SU-DHL-6 (cell line): ENCODE data around the gene TMEM164.
"Not testable (repeated sequence)": the region's sequence is repeated elsewhere in the genome, so short reads cannot be mapped to it uniquely, and the experiment has no call there.

Experiments
- H2AFZ ChIP-seq: fragments of 200-600 bp; sonication (generic); 2 replicates; pipeline ENCODE4 v1.6.1; 2014; ENCODE audit warnings: low read depth, mild to moderate bottlenecking, moderate library complexity, mixed read lengths, antibody characterized with exemption, low read length; ENCODE audit not compliant: severe bottlenecking
- H3F3A ChIP-seq: fragments of 200-600 bp; shearing (Covaris generic); 2 replicates; pipeline ENCODE4 v1.6.0; 2016; ENCODE audit warnings: antibody characterized with exemption, mild to moderate bottlenecking; ENCODE audit not compliant: insufficient read depth
- H3K27ac ChIP-seq: fragments of 200-600 bp; sonication (generic); 2 replicates; pipeline ENCODE4 v1.5.1; 2016; ENCODE audit warnings: low read depth, mild to moderate bottlenecking, low read length, moderate library complexity, mixed read lengths
- H3K27me3 ChIP-seq: fragments of 200-600 bp; sonication (generic), shearing (Covaris generic); 2 replicates; pipeline ENCODE4 v1.6.0; 2014; ENCODE audit warnings: mild to moderate bottlenecking, low read length
- H3K36me3 ChIP-seq: fragments of 200-600 bp; sonication (generic); 2 replicates; pipeline ENCODE4 v1.6.1; 2014; ENCODE audit warnings: mild to moderate bottlenecking, low read length, mixed read lengths
- H3K4me2 ChIP-seq: fragments of 300-600, 200-600 bp; shearing (Covaris generic), sonication (generic); 2 replicates; pipeline ENCODE4 v1.6.0; 2014; ENCODE audit warnings: low read length, low read depth, mild to moderate bottlenecking; ENCODE audit not compliant: poor library complexity, severe bottlenecking
- H3K4me3 ChIP-seq: fragments of 200-600 bp; sonication (generic); 2 replicates; pipeline ENCODE4 v1.5.1; 2014; ENCODE audit warnings: antibody characterized with exemption, low read length, mild to moderate bottlenecking, mixed read lengths; ENCODE audit not compliant: insufficient read depth, poor library complexity, severe bottlenecking
- H3K79me2 ChIP-seq: fragments of 200-600 bp; sonication (generic); 2 replicates; pipeline ENCODE4 v1.6.1; 2014; ENCODE audit warnings: mild to moderate bottlenecking, low read length, moderate library complexity; ENCODE audit not compliant: insufficient read depth
- H3K9ac ChIP-seq: fragments of 200-600 bp; sonication (generic); 2 replicates; pipeline ENCODE4 v1.7.0; 2014; ENCODE audit warnings: mild to moderate bottlenecking, low read length
- H3K9me2 ChIP-seq: fragments of 200-600 bp; sonication (generic); replicated peaks from 2 replicates; pipeline ENCODE4 v1.6.1; 2014; ENCODE audit warnings: low read length; ENCODE audit not compliant: insufficient read depth
- H3K9me3 ChIP-seq: fragments of 200-600 bp; sonication (generic); 2 replicates; pipeline ENCODE4 v1.6.1; 2014; ENCODE audit warnings: low read length, mixed read lengths; ENCODE audit not compliant: insufficient read depth
- H4K20me1 ChIP-seq: fragments of 200-600 bp; sonication (generic); 2 replicates; pipeline ENCODE4 v1.6.1; 2014; ENCODE audit warnings: low read depth, mild to moderate bottlenecking, antibody characterized with exemption, low read length, moderate library complexity, mixed read lengths
- CTCF ChIP-seq: fragments of 200-600 bp; sonication (generic); IDR thresholded peaks from one replicate; pipeline ENCODE4 v1.5.1; 2017; ENCODE audit warnings: antibody characterized with exemption, mild to moderate bottlenecking, low read length, moderate library complexity; ENCODE audit not compliant: insufficient read depth, poor library complexity, severe bottlenecking
- EZH2phosphoT487 ChIP-seq: fragments of 200-600 bp; sonication (generic), shearing (Covaris generic); conservative IDR thresholded peaks from 2 replicates; pipeline ENCODE4 v1.6.1; 2018; ENCODE audit warnings: mild to moderate bottlenecking, antibody characterized with exemption, low read length, moderate library complexity, mixed read lengths

The TMEM164 gene

GRCh38 chrX:109966246-109966645 is 36.7 kb upstream of the TMEM164 start:
- Histone ChIP-seq H3K9ac (no peak overlapping the region), H3F3A (no peaks in the 10 kb centered on the region), H3K4me3 (no peak overlapping the region), H3K36me3 (no peaks in the 10 kb centered on the region), H3K27ac (no peak overlapping the region), H3K27me3 (no peaks in the 10 kb centered on the region), H3K4me2 (no peak overlapping the region), H3K79me2 (no peaks in the 10 kb centered on the region), H3K9me2 (no peaks in the 10 kb centered on the region), H4K20me1 (no peaks in the 10 kb centered on the region), H3K9me3 (no peaks in the 10 kb centered on the region), H2AFZ (no peak overlapping the region)
- TF ChIP-seq CTCF (no peak), EZH2phosphoT487 (no peak)

GRCh38 chrX:109967156-109967555 is 35.8 kb upstream of the TMEM164 start:
- no peak for TF ChIP-seq EZH2phosphoT487
- TF ChIP-seq CTCF, result no peak
- H3K9me2 ChIP-seq, result no peaks in the 10 kb centered on the region
- H3K27ac ChIP-seq, result no peak overlapping the region
- H3K9ac ChIP-seq, result no peak overlapping the region
- H3K4me3 ChIP-seq, result no peak overlapping the region
- H4K20me1 ChIP-seq, result no peaks in the 10 kb centered on the region
- no peak overlapping the region for H2AFZ ChIP-seq
- no peaks in the 10 kb centered on the region for H3K36me3 ChIP-seq
- no peaks in the 10 kb centered on the region for H3K79me2 ChIP-seq
- H3K4me2 ChIP-seq, result no peak overlapping the region
- H3F3A ChIP-seq, result no peaks in the 10 kb centered on the region
- no peaks in the 10 kb centered on the region for H3K27me3 ChIP-seq
- H3K9me3 ChIP-seq, result no peaks in the 10 kb centered on the region

GRCh38 chrX:109970841-109971240 is 32.1 kb upstream of the TMEM164 start:
- not testable (repeated sequence) for H3K79me2 ChIP-seq, H3K4me2 ChIP-seq, H3F3A ChIP-seq, H4K20me1 ChIP-seq, H3K4me3 ChIP-seq, H3K9me3 ChIP-seq, H3K9me2 ChIP-seq, H3K9ac ChIP-seq, H3K27ac ChIP-seq, H2AFZ ChIP-seq, H3K36me3 ChIP-seq, H3K27me3 ChIP-seq

GRCh38 chrX:109974906-109975655 is 27.8 kb upstream of the TMEM164 start:
- Histone ChIP-seq H3K79me2 (no peaks in the 10 kb centered on the region), H3K4me2 (no peak overlapping the region), H3F3A (no peaks in the 10 kb centered on the region), H3K9me2 (no peaks in the 10 kb centered on the region), H2AFZ (no peak overlapping the region), H3K9me3 (no peaks in the 10 kb centered on the region), H3K27me3 (no peaks in the 10 kb centered on the region), H4K20me1 (no peaks in the 10 kb centered on the region), H3K4me3 (no peak overlapping the region), H3K9ac (no peak overlapping the region), H3K27ac (no peak overlapping the region), H3K36me3 (no peaks in the 10 kb centered on the region)
- TF ChIP-seq EZH2phosphoT487 (no peak), CTCF (no peak)

GRCh38 chrX:109985210-109985609 is 17.7 kb upstream of the TMEM164 start:
- not testable (repeated sequence) for H3K9me3 ChIP-seq, H3K9ac ChIP-seq, H2AFZ ChIP-seq, H3K27me3 ChIP-seq, H3K27ac ChIP-seq, H3F3A ChIP-seq, H3K9me2 ChIP-seq, H4K20me1 ChIP-seq, H3K79me2 ChIP-seq, H3K36me3 ChIP-seq, H3K4me2 ChIP-seq, H3K4me3 ChIP-seq
